Measurements from ENCODE around the gene HOXA13. TPM values are rescaled to one million over a fixed set of nuclear protein-coding genes. Genes with fewer than 3 reads are reported as not detected.

Gene HOXA13
- total RNA-seq, 8 experiments from 2014 or later, result 0.09 to 2.4 (median 0.18) TPM; not detected in 3

GRCh38 chr7:27151931-27152815 lies 47.7 kb downstream of the HOXA13 start, which contains the start of gene HOXA3:
HOXA3 (minus strand) TSS chr7:27152583; CDS start chr7:27110640, 41,943 bp downstream.
- H3K27ac ChIP-seq, result peak within 1 kb of the TSS in 1 of 2 donors; percentile 83
- peak in 3 of 8 experiments; percentile 6 to 40 (median 17) for ATAC-seq (replicated peaks in 6 of 8)
- in situ Hi-C loops (cut with MboI; ENCODE audit: low pct_unique_long_range_greater_than_20kb in 2 of 9, low sequenced_read_pairs in 9 of 9, unreplicated experiment in 9 of 9), result loop anchor here in 5 of 9 experiments (25.0 kb wide), 3 partner anchors 765 to 1290 kb away; no protein-coding TSS in a partner anchor

GRCh38 chr7:27151341-27151930 lies 48.5 kb downstream of the HOXA13 start:
- ATAC-seq (replicated peaks in 6 of 8), result no peak
- Histone ChIP-seq H3K4me3 (peak overlapping the region; percentile 41 to 63 (median 47)), H3K27ac (peak overlapping the region in 1 of 2 donors; percentile 83), H3K4me1 (replicated peaks in 1 of 2) (peaks cover 5 to 32% of the 10 kb centered on the region in 2 donors)
- 0 to 40% (median 28%) methylated on average over 1 to 19 of the region's 27 CpGs; no CpG with 5 or more reads in 1 of the 10 experiments for WGBS, 10 experiments
- in situ Hi-C loops (cut with MboI; ENCODE audit: low pct_unique_long_range_greater_than_20kb in 2 of 9, low sequenced_read_pairs in 9 of 9, unreplicated experiment in 9 of 9), result loop anchor here in 5 of 9 experiments (25.0 kb wide), 3 partner anchors 764 to 1289 kb away; no protein-coding TSS in a partner anchor

More at GRCh38 chr7:27151931-27152815, 47.7 kb downstream of the HOXA13 start, which contains the start of gene HOXA3:
- 0 to 80% (median 34%) methylated on average over 1 to 23 of the region's 53 CpGs; no CpG with 5 or more reads in 1 of the 10 experiments for WGBS, 10 experiments
- Histone ChIP-seq H3K4me3 (peak within 1 kb of the TSS; percentile 41 to 63 (median 47)), H3K4me1 (replicated peaks in 1 of 2) (peaks cover 5 to 32% of the 10 kb centered on the region in 2 donors)

GRCh38 chr7:27150568-27151340 lies 49.1 kb downstream of the HOXA13 start:
- Histone ChIP-seq H3K4me3 (peak overlapping the region; percentile 41 to 63 (median 47)), H3K4me1 (replicated peaks in 1 of 2) (peaks cover 5 to 32% of the 10 kb centered on the region in 2 donors), H3K27ac (peak overlapping the region; percentile 3 to 83)
- ATAC-seq (replicated peaks in 6 of 8), result peak; percentile 49 to 81 (median 72)
- WGBS, 10 experiments, result 0 to 6% (median 0%) methylated on average over 1 to 12 of the region's 58 CpGs; no CpG with 5 or more reads in 3 of the 10 experiments
- in situ Hi-C loops (cut with MboI; ENCODE audit: low pct_unique_long_range_greater_than_20kb in 2 of 9, low sequenced_read_pairs in 9 of 9, unreplicated experiment in 9 of 9), result loop anchor here in 5 of 9 experiments (25.0 kb wide), 3 partner anchors 763 to 1288 kb away; no protein-coding TSS in a partner anchor

- Histone ChIP-seq H3K4me3 (peak overlapping the region; percentile 41 to 63 (median 47)), H3K27ac (peak overlapping the region; percentile 3 to 90), H3K4me1 (replicated peaks in 1 of 2) (peaks cover 9 to 30% of the 10 kb centered on the region in 2 donors)
- ATAC-seq (replicated peaks in 6 of 8), result peak in 6 of 8 experiments; percentile 2 to 36 (median 14)
- in situ Hi-C loops (cut with MboI; ENCODE audit: low pct_unique_long_range_greater_than_20kb in 2 of 9, low sequenced_read_pairs in 9 of 9, unreplicated experiment in 9 of 9), result loop anchor here in 5 of 9 experiments (10.0 to 25.0 kb wide), 4 partner anchors 295 to 1288 kb away; no protein-coding TSS in a partner anchor
- WGBS, 10 experiments, result 38 to 75% (median 57%) methylated on average over 1 to 10 of the region's 13 CpGs
Measured at GRCh38 chr7:27149842-27150567, 49.9 kb downstream of the HOXA13 start.

GRCh38 chr7:27148756-27149641 lies 50.9 kb downstream of the HOXA13 start:
- WGBS, 10 experiments, result 18 to 80% (median 40%) methylated on average over 1 to 10 of the region's 30 CpGs; no CpG with 5 or more reads in 2 of the 10 experiments
- peak in 5 of 8 experiments; percentile 3 to 15 (median 12) for ATAC-seq (replicated peaks in 6 of 8)
- in situ Hi-C loops (cut with MboI; ENCODE audit: low pct_unique_long_range_greater_than_20kb in 2 of 9, low sequenced_read_pairs in 9 of 9, unreplicated experiment in 9 of 9), result loop anchor here in 2 of 9 experiments (10.0 kb wide), 1 partner anchor 294 kb away; no protein-coding TSS in a partner anchor
- H3K4me3 ChIP-seq, result peak overlapping the region; percentile 24 to 63 (median 47)
- peaks cover 9 to 36% of the 10 kb centered on the region in 2 donors for H3K4me1 ChIP-seq (replicated peaks in 1 of 2)
- peak overlapping the region; percentile 15 to 90 for H3K27ac ChIP-seq

GRCh38 chr7:27148031-27148755 lies 51.7 kb downstream of the HOXA13 start:
- peak in 5 of 8 experiments; percentile 2 to 26 (median 7) for ATAC-seq (replicated peaks in 6 of 8)
- peak overlapping the region; percentile 24 to 63 (median 47) for H3K4me3 ChIP-seq
- 22 to 86% (median 30%) methylated on average over 3 to 13 of the region's 28 CpGs; no CpG with 5 or more reads in 4 of the 10 experiments for whole genome bisulfite sequencing, 10 experiments
- H3K27ac ChIP-seq, result peak overlapping the region in 1 of 2 donors; percentile 90
- H3K4me1 ChIP-seq (replicated peaks in 1 of 2), result peaks cover 9 to 38% of the 10 kb centered on the region in 2 donors
- in situ Hi-C loops (cut with MboI; ENCODE audit: low pct_unique_long_range_greater_than_20kb in 2 of 9, low sequenced_read_pairs in 9 of 9, unreplicated experiment in 9 of 9), result loop anchor here in 2 of 9 experiments (10.0 kb wide), 1 partner anchor 293 kb away; no protein-coding TSS in a partner anchor

- Histone ChIP-seq H3K4me1 (replicated peaks in 1 of 2) (peaks cover 9 to 38% of the 10 kb centered on the region in 2 donors), H3K4me3 (peak within 1 kb of the TSS; percentile 24 to 63 (median 47)), H3K27ac (peak within 1 kb of the TSS in 1 of 2 donors; percentile 90)
- in situ Hi-C loops (cut with MboI; ENCODE audit: low pct_unique_long_range_greater_than_20kb in 2 of 9, low sequenced_read_pairs in 9 of 9, unreplicated experiment in 9 of 9), result loop anchor here in 2 of 9 experiments (10.0 kb wide), 1 partner anchor 293 kb away; no protein-coding TSS in a partner anchor
- WGBS, 10 experiments, result 7 to 91% (median 80%) methylated on average over 3 to 25 of the region's 63 CpGs; no CpG with 5 or more reads in 1 of the 10 experiments
- ATAC-seq (replicated peaks in 6 of 8), result peak in 3 of 8 experiments; percentile 2 to 34 (median 34)
Measured at GRCh38 chr7:27147199-27148030, 52.5 kb downstream of the HOXA13 start, which contains the start of gene HOXA6. HOXA6 (minus strand) TSS chr7:27147774; CDS start chr7:27147749, 25 bp downstream.

GRCh38 chr7:27146491-27147198 lies 53.2 kb downstream of the HOXA13 start:
- in situ Hi-C loops (cut with MboI; ENCODE audit: low pct_unique_long_range_greater_than_20kb in 2 of 9, low sequenced_read_pairs in 9 of 9, unreplicated experiment in 9 of 9), result loop anchor here in 2 of 9 experiments (10.0 kb wide), 1 partner anchor 292 kb away; no protein-coding TSS in a partner anchor
- no peak for ATAC-seq (replicated peaks in 6 of 8)
- peak overlapping the region in 3 of 5 donors; percentile 46 to 63 (median 47) for H3K4me3 ChIP-seq
- WGBS, 10 experiments, result 57 to 78% (median 60%) methylated on average over 1 to 4 of the region's 5 CpGs; no CpG with 5 or more reads in 4 of the 10 experiments
- H3K27ac ChIP-seq, result peak overlapping the region in 1 of 2 donors; percentile 90
- H3K4me1 ChIP-seq (replicated peaks in 1 of 2), result peaks cover 8 to 37% of the 10 kb centered on the region in 2 donors

All from motor neuron (in vitro differentiated cells).